HUDEP-2 (cell line): ENCODE measurements around the gene METAP1D.

Experiments used
- DNase-seq, 76 experiments: peaks; one replicate each; lab custom pipeline; 2025; ENCODE audit not compliant: unreplicated experiment in 76 of 76; lab: John Stamatoyannopoulos, UW

The METAP1D gene

GRCh38 chr2:172119089-172119488 lies 119.3 kb downstream of the METAP1D start:
- DNase-seq = no peak

- DNase-seq = no peak
Observed at GRCh38 chr2:172120118-172120517, 120.4 kb downstream of the METAP1D start.

DNA sequence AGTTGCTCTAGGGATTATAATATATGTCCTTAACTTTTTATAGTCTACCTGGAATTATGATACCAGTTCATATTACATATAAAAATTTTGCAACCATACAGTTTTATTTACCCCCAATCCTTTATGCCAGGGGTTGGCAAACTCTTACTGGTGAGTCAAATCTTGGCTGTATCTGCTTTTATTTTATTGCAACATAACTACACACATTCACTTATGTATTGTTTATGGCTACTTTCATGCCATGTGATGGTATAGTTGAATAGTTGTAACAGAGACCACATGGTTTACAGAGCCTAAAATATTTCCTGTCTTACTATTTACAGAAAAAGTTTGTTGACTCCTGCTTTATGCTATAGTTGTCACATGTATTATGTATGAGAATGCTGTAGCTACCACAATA lies 128.7 kb downstream of the METAP1D start:
- no peak for DNase-seq

GRCh38 chr2:172129404-172129803 lies 129.7 kb downstream of the METAP1D start:
- no peak for DNase-seq
